T-helper 2 cell treated with Interferon-gamma antibody and Interleukin-4, amounts not matched to agents 5 μg/mL and 100 μg/mL, for 36 hours (primary cell): ENCODE data around the gene MAD2L2.

Experiments used
- DNase-seq: peaks from one replicate; pipeline ENCODE4 v3.0.0; 2021; ENCODE audit warnings: low spot score
- H3K27ac Mint-ChIP-seq: one replicate; pipeline ENCODE4 v1.8.0; 2021; ENCODE audit warnings: mild to moderate bottlenecking, mixed read lengths
- H3K27me3 Mint-ChIP-seq: one replicate; pipeline ENCODE4 v1.8.0; 2021; ENCODE audit warnings: low read depth, mixed read lengths
- H3K36me3 Mint-ChIP-seq: one replicate; pipeline ENCODE4 v1.8.0; 2021; ENCODE audit warnings: low read depth, mixed read lengths
- H3K4me1 Mint-ChIP-seq: one replicate; pipeline ENCODE4 v1.8.0; 2021; ENCODE audit warnings: low read depth, mixed read lengths
- H3K4me3 Mint-ChIP-seq: one replicate; pipeline ENCODE4 v1.8.0; 2022; ENCODE audit warnings: mild to moderate bottlenecking, moderate library complexity, mixed read lengths
- H3K9me3 Mint-ChIP-seq: one replicate; pipeline ENCODE4 v1.8.0; 2021; ENCODE audit warnings: mixed read lengths

Gene MAD2L2

GRCh38 chr1:11713095-11713494, 32.1 kb upstream of the MAD2L2 start:
- Mint-ChIP-seq H3K9me3 (no peaks in the 10 kb centered on the region), H3K4me3 (no peak overlapping the region), H3K27ac (no peak overlapping the region)

GRCh38 chr1:11712285-11712684, 31.3 kb upstream of the MAD2L2 start:
- no peak overlapping the region for H3K27ac Mint-ChIP-seq
- no peaks in the 10 kb centered on the region for H3K4me1 Mint-ChIP-seq
- no peak for DNase-seq
- no peak overlapping the region for H3K4me3 Mint-ChIP-seq
- no peaks in the 10 kb centered on the region for H3K9me3 Mint-ChIP-seq
- no peaks in the 10 kb centered on the region for H3K36me3 Mint-ChIP-seq
- H3K27me3 Mint-ChIP-seq, result peaks cover 8% of the 10 kb centered on the region

More at GRCh38 chr1:11713095-11713494, 32.1 kb upstream of the MAD2L2 start:
- H3K27me3 Mint-ChIP-seq, result peaks cover 8% of the 10 kb centered on the region
- H3K36me3 Mint-ChIP-seq, result no peaks in the 10 kb centered on the region
- DNase-seq, result no peak
- H3K4me1 Mint-ChIP-seq, result no peaks in the 10 kb centered on the region

- Mint-ChIP-seq H3K27ac (no peak overlapping the region), H3K4me3 (no peak overlapping the region), H3K4me1 (no peaks in the 10 kb centered on the region), H3K9me3 (no peaks in the 10 kb centered on the region), H3K36me3 (no peaks in the 10 kb centered on the region), H3K27me3 (peaks cover 8% of the 10 kb centered on the region)
- DNase-seq, result no peak
Measured at GRCh38 chr1:11711490-11711889, 30.5 kb upstream of the MAD2L2 start.

GRCh38 chr1:11708554-11709350, 27.8 kb upstream of the MAD2L2 start:
- Mint-ChIP-seq H3K27ac (no peak overlapping the region), H3K4me1 (no peaks in the 10 kb centered on the region), H3K9me3 (no peaks in the 10 kb centered on the region), H3K36me3 (no peaks in the 10 kb centered on the region), H3K4me3 (no peak overlapping the region), H3K27me3 (peaks cover 3% of the 10 kb centered on the region)
- DNase-seq, result no peak

- H3K4me3 Mint-ChIP-seq, result no peak overlapping the region
- H3K27ac Mint-ChIP-seq, result no peak overlapping the region
- peaks cover 7% of the 10 kb centered on the region for H3K27me3 Mint-ChIP-seq
- H3K4me1 Mint-ChIP-seq, result no peaks in the 10 kb centered on the region
- H3K9me3 Mint-ChIP-seq, result no peaks in the 10 kb centered on the region
- no peaks in the 10 kb centered on the region for H3K36me3 Mint-ChIP-seq
- DNase-seq, result no peak
Measured at GRCh38 chr1:11707621-11708276, 26.8 kb upstream of the MAD2L2 start.

- H3K36me3 Mint-ChIP-seq, result no peaks in the 10 kb centered on the region
- peaks cover 7% of the 10 kb centered on the region for H3K27me3 Mint-ChIP-seq
- no peaks in the 10 kb centered on the region for H3K9me3 Mint-ChIP-seq
- no peaks in the 10 kb centered on the region for H3K4me1 Mint-ChIP-seq
- no peak for DNase-seq
- no peak overlapping the region for H3K4me3 Mint-ChIP-seq
- no peak overlapping the region for H3K27ac Mint-ChIP-seq
Measured at GRCh38 chr1:11706292-11706691, 25.3 kb upstream of the MAD2L2 start.

- no peaks in the 10 kb centered on the region for H3K36me3 Mint-ChIP-seq
- H3K4me3 Mint-ChIP-seq, result no peak overlapping the region
- H3K27ac Mint-ChIP-seq, result no peak overlapping the region
- peaks cover 7% of the 10 kb centered on the region for H3K27me3 Mint-ChIP-seq
- H3K9me3 Mint-ChIP-seq, result no peaks in the 10 kb centered on the region
- no peak for DNase-seq
- H3K4me1 Mint-ChIP-seq, result no peaks in the 10 kb centered on the region
Measured at GRCh38 chr1:11705596-11705995, 24.6 kb upstream of the MAD2L2 start.

- Mint-ChIP-seq H3K4me1 (no peaks in the 10 kb centered on the region), H3K27me3 (peaks cover 7% of the 10 kb centered on the region), H3K9me3 (no peaks in the 10 kb centered on the region), H3K36me3 (no peaks in the 10 kb centered on the region), H3K27ac (no peak overlapping the region), H3K4me3 (no peak overlapping the region)
- DNase-seq, result no peak
Measured at GRCh38 chr1:11704691-11705475, 23.9 kb upstream of the MAD2L2 start.

GRCh38 chr1:11704194-11704529, 23.2 kb upstream of the MAD2L2 start:
- H3K36me3 Mint-ChIP-seq, result no peaks in the 10 kb centered on the region
- H3K4me1 Mint-ChIP-seq, result no peaks in the 10 kb centered on the region
- H3K27me3 Mint-ChIP-seq, result peaks cover 5% of the 10 kb centered on the region
- no peaks in the 10 kb centered on the region for H3K9me3 Mint-ChIP-seq
- H3K4me3 Mint-ChIP-seq, result no peak overlapping the region
- no peak overlapping the region for H3K27ac Mint-ChIP-seq
- no peak for DNase-seq

- Mint-ChIP-seq H3K9me3 (no peaks in the 10 kb centered on the region), H3K27ac (no peak overlapping the region), H3K27me3 (peaks cover 6% of the 10 kb centered on the region), H3K4me1 (no peaks in the 10 kb centered on the region), H3K4me3 (no peak overlapping the region), H3K36me3 (no peaks in the 10 kb centered on the region)
- no peak for DNase-seq
Measured at GRCh38 chr1:11703357-11704193, 22.6 kb upstream of the MAD2L2 start.

- peaks cover 11% of the 10 kb centered on the region for H3K27me3 Mint-ChIP-seq
- no peaks in the 10 kb centered on the region for H3K36me3 Mint-ChIP-seq
- no peak overlapping the region for H3K27ac Mint-ChIP-seq
- no peak overlapping the region for H3K4me3 Mint-ChIP-seq
- H3K4me1 Mint-ChIP-seq, result peaks cover 2% of the 10 kb centered on the region
- DNase-seq, result no peak
- H3K9me3 Mint-ChIP-seq, result no peaks in the 10 kb centered on the region
Measured at GRCh38 chr1:11701981-11702803, 21.2 kb upstream of the MAD2L2 start.

- Mint-ChIP-seq H3K27me3 (peaks cover 14% of the 10 kb centered on the region), H3K9me3 (no peaks in the 10 kb centered on the region), H3K27ac (no peak overlapping the region), H3K4me1 (peaks cover 2% of the 10 kb centered on the region), H3K4me3 (no peak overlapping the region), H3K36me3 (no peaks in the 10 kb centered on the region)
- DNase-seq, result no peak
Measured at GRCh38 chr1:11701551-11701961, 20.6 kb upstream of the MAD2L2 start.
